Measurements from ENCODE around the gene JADE3. TPM values are rescaled to one million over a fixed set of nuclear protein-coding genes. Genes with fewer than 3 reads are reported as not detected.

JADE3 gene
- total RNA-seq, result under 1 TPM; 0.58 to 0.71 TPM

DNA sequence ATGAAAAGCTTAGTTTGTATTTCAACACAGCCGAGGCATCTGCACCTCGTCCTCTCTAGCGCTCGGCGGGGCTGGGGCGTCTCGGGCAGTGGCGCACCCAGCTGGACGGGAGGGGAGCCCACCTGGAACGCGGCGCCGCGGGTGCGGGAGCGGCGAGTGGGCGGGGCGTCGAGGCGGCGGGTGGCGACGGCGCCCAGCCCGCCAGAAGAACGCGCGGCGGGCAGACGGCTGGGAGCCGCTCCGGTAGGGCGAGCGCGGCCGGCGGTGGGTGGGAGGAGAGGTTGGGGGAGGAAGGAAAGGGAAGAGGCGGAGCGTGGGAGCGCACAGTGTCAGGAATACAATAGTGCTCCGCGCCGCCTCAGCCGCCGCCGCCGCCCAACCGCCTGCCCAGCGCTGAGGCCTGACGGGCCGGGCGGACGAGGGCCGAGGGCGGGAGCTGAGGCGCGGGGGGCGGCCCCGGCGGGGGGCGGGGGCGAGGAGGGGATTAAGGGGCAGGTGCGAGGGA is at the start of gene JADE3:
Gene JADE3 (plus strand): TSS at position 324 of the 505 bp plus-strand sequence. CDS start 72,474 bp downstream, outside the sequence.

DNA sequence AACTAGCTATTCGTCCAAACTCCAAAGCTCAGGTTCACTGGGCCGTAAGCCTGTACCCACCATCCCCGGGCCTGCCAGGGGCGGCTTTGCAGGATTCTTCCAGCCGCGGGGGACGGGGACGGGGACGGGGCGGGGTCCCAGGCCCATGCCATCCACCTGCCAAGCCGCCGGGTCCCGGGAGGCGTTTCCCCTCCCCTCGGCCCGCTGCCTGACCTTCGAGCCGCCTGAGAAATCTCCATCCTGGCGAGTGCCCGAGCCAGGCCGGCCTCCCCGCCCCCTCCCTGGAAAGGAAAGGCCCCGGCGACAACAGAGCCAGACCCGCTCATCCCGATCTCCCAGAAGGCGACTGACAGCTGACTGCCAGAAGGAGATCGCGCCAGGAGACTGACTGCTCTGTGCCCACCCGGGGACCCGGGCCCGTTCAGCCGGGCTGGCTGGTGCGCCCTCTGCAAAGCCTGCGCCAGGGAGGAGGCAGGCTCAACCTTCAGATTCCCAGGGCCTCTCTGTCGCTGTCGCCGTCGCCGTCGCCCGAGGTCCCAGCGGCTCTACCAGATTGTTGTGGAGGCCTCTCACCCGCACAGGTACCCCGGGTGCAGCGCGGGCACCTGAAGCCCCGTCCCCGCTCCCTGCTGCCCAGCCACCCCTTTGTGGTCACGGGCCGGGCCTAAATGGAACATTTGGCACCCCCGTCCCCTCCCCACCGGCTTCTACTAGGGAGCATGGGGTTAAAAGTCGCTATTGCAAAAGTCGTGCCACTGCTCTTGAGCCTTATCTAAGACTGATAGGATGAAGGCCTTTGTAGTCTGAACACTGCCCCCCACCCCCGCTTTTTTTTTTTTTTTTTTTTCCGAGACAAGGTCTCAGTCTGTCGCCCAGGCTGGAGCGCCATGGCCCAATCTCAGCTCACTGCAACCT is 166.2 kb downstream of the JADE3 start, which contains the start of gene RGN:
Gene RGN (plus strand): TSS at position 315 of the 915 bp plus-strand sequence. CDS start 2,702 bp downstream, outside the sequence.

Other genes with a start within 250 kb of the JADE3 start
- 1 to 10 TPM; 4.3 to 5.1 TPM for gene SLC9A7, start 153.3 kb upstream of the JADE3 start, total RNA-seq
- gene RP2, start 75.4 kb upstream of the JADE3 start, total RNA-seq, result 10 to 100 TPM; 10.6 to 10.7 TPM
- gene RGN, start 166.0 kb downstream of the JADE3 start, total RNA-seq, result not detected
- gene NDUFB11, start 232.3 kb downstream of the JADE3 start, total RNA-seq, result 10 to 100 TPM; 94.9 to 98.3 TPM
- gene RBM10, start 232.8 kb downstream of the JADE3 start, total RNA-seq, result 10 to 100 TPM; 52.3 to 55.5 TPM